SIG-M5 treated with dmso at 0.1 percent for 504 hours (cell line): ENCODE results near the gene RTN4.

Experiments used
- DNase-seq: peaks from one replicate; lab custom pipeline; 2025; ENCODE audit not compliant: unreplicated experiment; lab: John Stamatoyannopoulos, UW

Gene RTN4

GRCh38 chr2:54975598-54976492 lies 74.4 kb downstream of the RTN4 start:
- DNase-seq, result no peak

GRCh38 chr2:54975175-54975574 lies 75.1 kb downstream of the RTN4 start:
- DNase-seq, result no peak

DNA sequence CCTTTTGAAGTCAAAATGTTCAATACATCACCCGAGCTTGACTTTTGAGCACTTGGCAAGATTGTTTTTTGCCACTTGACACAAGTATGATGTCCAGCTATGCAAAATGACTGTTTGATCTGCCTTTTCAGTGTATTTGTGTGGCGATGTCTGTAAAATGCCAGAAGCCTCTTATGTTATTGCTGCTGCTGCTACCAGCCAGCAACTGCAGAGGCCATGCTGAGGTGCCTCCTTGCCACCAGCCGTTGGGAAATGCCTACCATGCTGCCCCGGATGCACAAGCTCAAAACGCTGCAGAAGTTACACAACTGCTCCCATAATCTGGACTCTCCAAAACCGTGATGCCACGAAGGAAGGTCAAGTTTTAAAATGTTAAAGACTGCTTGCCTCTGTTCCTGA lies 80.3 kb downstream of the RTN4 start:
- DNase-seq, result no peak

- DNase-seq, result no peak
Observed at GRCh38 chr2:54969295-54969939, 80.8 kb downstream of the RTN4 start.

GRCh38 chr2:54968561-54969218 lies 81.6 kb downstream of the RTN4 start:
- no peak for DNase-seq

GRCh38 chr2:54967759-54968365 lies 82.4 kb downstream of the RTN4 start:
- no peak for DNase-seq

GRCh38 chr2:54967269-54967668 lies 83.0 kb downstream of the RTN4 start:
- no peak for DNase-seq

DNA sequence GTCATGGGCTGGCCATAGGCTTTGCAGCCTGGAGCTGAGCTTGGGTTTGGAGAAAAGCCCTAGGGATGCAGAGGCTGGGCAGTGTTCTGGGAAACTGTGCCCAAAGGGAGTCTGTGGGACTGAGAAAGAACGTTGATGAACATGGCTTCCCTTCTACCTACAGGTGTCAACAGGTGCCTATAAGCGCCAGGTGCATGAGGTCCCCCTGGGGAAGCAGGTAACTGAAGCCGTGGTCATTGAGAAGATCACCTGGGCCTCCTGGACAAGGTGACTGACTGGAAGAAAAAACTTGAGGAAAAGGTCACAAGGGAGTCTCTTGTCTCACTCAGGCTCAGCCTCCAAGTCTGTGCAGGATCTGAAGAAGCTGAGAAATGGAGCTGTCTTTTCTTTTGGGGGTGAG lies 83.4 kb downstream of the RTN4 start:
- DNase-seq, result no peak

- DNase-seq, result no peak
Observed at GRCh38 chr2:54966165-54966832, 84.0 kb downstream of the RTN4 start.

- no peak for DNase-seq
Observed at GRCh38 chr2:54965425-54965824, 84.8 kb downstream of the RTN4 start.

DNA sequence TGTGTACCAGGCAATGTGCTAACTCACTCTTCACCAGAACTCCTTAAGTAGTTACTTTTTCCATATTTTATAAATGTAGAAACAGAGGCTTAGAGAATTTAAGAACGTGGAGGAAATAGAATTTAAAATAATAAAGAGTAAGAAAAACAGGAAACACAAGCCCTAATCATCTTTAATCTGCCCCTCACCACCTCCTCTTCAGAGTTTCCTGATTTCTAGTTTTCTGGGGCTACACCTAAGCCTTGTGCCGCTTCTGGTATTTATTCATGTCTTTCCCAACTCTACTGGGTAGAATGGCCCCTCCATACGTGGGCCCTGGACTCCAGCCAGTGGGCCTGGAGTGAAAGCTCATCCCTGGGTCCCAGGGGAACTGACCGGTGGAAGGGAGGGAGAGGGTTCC lies 85.4 kb downstream of the RTN4 start:
- no peak for DNase-seq

DNA sequence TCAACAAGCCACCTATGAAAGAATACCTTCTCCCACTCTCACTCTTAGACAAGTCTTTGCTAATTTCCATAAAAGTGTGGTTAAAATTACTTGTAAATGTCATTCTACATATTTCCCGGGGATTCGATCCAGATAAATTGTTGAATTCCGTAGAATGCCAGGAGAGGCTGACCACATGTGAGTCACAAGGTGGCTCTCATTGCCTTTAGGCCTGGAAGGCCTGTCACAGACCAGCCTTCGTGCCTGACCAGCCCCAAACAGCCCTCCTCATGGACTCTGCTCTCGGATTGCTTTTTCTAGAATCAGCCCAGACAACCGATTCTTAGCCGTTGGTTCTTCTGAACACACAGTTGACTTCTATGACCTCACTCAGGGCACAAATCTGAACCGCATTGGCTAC lies 86.0 kb downstream of the RTN4 start:
- no peak for DNase-seq

GRCh38 chr2:54963476-54963875 lies 86.8 kb downstream of the RTN4 start:
- no peak for DNase-seq

GRCh38 chr2:54962935-54963440 lies 87.3 kb downstream of the RTN4 start:
- DNase-seq, result no peak

DNA sequence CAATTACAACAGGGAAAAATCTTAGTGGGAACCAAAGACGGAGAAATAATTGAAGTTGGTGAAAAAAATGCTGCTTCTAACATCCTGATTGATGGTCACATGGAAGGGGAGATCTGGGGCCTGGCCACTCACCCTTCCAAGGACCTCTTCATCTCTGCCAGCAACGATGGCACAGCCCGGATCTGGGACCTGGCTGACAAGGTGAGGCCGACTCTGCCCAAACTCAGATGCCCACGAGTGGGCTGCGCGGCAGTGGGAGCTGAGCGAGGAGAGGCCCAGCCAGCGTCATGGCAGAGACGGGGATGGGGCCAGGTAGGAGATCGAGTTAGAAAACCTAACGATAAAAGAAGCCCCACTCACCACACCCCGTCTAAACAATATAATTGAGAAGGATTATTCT lies 87.7 kb downstream of the RTN4 start:
- DNase-seq, result no peak

DNA sequence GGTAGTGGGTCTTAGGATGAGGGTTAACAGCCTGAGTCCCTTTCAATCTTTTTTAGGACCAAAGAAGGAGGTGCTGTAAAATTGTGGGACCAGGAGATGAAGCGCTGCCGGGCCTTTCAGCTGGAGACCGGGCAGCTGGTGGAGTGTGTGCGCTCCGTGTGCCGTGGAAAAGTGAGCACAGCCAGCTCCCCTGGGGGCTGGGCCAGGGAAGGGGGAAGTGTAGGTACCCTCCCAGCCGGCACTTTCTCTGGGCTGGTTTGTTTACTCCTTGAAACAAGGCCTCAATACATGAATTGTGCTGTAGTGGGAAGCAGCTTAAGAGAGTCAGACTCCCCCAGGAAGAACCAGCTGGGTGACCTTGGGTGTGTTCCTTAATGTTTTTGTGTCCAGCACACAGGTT lies 90.1 kb downstream of the RTN4 start:
- DNase-seq, result no peak

DNA sequence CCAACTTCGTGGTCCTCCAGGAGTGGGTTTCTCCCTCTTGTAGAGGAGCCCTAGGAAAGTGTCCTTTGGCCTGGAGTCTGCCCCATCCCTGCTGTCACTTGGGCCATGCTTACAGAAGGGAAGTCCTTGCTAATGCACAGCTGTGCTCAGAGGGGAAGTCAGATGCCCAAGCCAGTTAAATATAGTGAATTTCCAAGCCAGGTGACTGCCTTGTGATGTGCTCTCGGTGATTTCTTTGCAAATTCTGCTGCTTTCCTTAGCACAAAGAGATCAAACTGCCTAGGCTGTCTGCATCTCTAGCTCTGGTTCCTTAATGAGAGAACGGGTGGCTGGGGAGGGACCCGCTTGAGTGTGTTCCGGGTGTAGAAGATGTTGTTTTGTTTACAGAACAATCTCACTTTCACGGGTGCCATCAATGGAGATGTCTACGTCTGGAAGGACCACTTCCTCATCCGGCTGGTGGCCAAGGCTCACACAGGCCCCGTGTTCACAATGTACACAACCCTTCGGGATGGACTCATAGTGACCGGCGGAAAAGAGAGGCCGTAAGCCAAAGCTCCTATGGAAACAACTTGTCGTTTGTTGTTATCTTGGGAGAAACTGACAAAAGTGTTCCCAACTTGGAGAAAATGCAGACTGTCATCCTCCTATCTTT lies 91.4 kb downstream of the RTN4 start:
- no peak for DNase-seq

DNA sequence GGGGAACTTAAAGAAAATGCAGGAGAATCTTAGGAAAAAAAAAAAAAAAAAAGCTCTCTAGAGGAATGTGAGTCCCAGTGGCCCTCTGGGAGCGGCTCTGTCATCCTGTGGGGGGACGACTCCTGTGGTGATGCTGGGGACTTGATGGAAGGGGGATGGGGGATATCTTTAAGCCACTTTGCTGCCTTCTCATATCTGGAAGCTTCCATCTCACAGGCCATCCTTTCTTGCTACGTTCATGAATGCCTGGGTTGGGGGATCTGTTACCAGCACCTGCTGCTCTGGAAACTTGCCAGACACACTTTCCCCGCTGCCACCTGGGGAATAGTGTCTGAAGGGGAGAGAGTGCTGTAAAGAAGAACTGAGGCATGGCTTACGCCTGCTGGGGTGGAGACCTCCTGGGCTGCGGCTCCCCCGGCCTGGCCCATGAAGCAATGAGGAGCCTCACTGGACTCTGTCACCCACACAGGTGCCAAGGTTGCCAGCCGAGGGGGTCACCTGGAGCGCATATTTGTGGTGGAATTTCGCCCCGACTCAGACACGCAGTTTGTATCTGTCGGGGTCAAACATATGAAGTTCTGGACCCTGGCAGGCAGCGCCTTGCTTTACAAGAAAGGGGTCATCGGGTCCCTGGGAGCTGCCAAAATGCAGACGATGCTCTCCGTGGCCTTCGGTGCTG lies 92.8 kb downstream of the RTN4 start:
- DNase-seq, result no peak

- DNase-seq, result no peak
Observed at GRCh38 chr2:54956111-54956627, 94.1 kb downstream of the RTN4 start.
